CD4-positive, alpha-beta T cell treated with Interleukin-12 subunit alpha and Interleukin-12 subunit beta, for 1 hour (primary cell): ENCODE data around the gene ADGRF3.
"Not testable (repeated sequence)": the region's sequence is repeated elsewhere in the genome, so short reads cannot be mapped to it uniquely, and the experiment has no call there.

Experiments used
- DNase-seq: peaks from one replicate; pipeline ENCODE4 v3.0.0-alpha.2; 2020

Gene ADGRF3

DNA sequence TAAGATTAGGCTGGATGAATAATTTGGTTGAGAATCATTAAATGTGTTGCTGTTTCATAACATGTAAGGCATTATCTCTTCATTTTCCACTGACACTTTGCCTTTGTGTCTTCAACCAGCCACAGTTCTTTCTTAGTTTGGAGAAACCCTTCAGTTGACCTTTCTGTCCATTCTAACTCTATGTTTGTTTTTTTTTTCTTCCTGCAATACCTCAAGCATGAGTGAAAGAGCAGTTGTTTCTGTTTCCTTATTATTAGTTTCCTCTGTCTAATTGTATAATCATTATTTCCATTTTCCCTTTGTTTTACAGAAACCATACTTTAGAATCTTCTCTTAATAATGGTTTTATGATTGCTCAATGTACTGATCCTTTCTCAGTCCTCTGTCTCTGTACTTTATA lies 76.2 kb downstream of the ADGRF3 start:
- no peak for DNase-seq

- DNase-seq = no peak
These were observed 76.9 kb downstream of the ADGRF3 start for GRCh38 chr2:26269571-26270158.

DNA sequence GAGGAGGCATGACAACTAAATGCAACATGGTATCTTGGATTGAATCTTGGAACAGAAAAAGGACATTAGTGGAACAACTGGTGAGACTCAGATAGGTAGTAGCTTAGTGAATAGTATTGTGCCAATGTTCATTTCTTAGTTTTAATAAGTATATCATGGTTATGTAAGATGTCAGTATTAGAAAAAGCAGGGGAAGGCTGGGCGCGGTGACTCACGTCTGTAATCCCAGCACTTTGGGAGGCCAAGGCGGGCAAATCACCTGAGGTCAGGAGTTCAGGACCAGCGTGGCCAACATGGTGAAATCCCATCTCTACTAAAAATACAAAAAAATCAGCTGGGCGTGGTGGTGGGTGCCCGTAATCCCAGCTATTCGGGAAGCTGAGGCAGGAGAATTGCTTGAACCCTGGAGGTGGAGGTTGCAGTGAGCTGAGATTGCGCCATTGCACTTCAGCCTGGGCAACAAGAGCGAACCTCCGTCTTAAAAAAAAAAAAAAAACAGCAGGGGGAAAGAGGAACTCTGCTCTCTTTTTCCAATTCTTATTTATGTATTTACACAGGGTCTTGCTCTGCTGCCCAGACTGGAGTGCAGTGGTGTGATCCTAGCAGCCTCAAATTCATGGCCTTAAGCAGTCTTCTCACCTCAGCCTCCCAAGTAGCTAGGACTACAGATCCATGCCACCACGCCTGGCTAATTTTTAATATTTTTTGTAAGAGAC lies 77.8 kb downstream of the ADGRF3 start:
- DNase-seq = not testable (repeated sequence)

GRCh38 chr2:26268213-26268612 lies 78.4 kb downstream of the ADGRF3 start:
- no peak for DNase-seq

DNA sequence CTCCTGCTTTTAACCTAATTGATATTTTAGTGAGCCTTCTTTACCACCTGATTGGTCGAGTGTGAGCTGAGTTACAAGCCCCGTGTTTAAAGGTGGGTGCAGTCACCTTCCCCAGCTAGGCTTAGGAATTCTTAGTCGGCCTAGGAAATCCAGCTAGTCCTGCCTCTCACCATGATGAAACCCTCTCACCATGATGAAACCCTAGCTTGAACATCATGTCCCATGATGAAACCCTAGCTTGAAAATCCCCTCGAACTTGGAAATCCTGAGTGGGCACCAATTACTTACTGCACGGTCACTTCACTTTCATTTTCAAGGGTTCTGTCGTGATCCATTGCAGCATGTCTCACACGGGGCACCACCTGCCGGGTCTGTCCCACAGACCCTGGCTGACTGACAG lies 87.8 kb downstream of the ADGRF3 start:
- not testable (repeated sequence) for DNase-seq
